NCI-H524 (cell line): ENCODE results near the gene ASTN2.

Experiments used
- DNase-seq, 2 experiments: peaks; one replicate each; lab custom pipeline; 2025; lab: John Stamatoyannopoulos, UW

The ASTN2 gene

GRCh38 chr9:117303643-117304230, 111.1 kb downstream of the ASTN2 start:
- DNase-seq, result peak in 1 of 2 experiments; percentile 19

DNA sequence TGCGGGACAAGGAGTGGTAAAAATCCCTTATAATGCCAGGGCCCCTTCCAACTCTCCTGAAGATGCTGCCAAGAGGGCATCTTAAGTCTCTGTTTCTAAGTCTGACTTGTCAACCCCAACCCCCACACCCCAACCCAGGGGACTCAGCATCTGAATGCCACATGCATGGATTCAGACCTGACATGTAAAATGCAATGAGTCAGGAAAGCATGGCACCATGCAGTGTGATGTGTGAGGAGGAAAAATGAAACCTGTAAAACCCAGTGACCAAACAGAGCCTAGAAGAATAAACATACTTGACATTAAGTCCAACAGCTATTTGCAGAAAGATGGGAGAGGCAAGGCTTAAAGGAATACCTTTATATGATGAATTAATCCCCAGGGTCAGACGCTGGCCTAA, 112.4 kb downstream of the ASTN2 start:
- no peak for DNase-seq

DNA sequence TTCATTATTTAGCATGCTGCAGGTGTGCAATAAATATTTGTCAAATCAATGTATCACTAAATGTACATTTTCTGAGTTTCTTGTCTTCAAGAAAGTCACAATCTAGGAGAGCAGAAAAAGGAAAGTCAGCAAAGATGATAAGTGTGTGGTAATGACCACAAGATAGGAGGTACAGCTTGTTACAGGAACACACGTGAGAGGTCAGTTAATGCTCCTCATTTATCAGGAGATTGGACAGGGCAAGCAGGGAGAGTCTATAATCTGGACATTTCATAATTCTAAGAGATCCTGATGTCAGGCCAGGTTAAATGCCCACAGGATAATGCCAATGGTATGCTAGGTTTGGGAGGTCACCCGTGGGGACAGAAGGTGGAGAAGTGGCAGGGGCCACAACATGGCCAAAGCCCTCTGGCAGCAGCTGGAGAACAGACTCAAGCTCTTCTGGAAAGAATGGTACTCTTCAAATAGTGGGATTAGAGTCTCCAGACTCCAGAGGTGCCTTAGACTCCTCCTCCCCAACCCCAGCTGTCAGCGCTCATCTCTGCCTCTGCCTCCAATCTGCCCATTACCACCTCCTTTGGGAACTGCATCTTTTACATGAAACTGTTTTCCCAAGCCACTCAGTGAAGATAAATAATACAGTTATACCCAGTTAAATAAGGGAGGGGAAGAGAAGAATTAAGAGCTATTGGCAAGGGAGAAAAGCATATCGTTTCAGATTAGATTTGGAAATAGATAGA, 114.3 kb downstream of the ASTN2 start:
- DNase-seq, result peak; percentile 54 to 78

DNA sequence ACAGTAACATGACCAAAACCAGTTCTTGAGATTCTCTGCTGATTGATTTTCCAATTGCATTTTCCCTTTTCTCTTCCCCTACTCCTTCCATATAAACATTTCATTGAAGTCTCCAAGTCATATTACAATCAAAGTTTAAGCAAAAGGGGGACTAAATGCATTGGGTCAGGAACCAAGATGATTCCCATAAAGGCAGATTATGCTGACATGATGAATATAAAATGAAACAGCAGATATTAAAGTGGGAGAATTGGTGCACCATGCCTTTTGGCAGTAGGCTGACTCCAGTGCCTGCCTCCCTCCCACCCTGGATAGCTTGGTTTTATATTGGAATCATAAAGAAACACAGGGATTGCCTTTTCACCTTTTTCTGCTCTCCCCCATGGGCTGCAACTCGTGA, 118.4 kb downstream of the ASTN2 start:
- no peak for DNase-seq

GRCh38 chr9:117293206-117294114, 121.4 kb downstream of the ASTN2 start:
- peak in 1 of 2 experiments; percentile 8 for DNase-seq

DNA sequence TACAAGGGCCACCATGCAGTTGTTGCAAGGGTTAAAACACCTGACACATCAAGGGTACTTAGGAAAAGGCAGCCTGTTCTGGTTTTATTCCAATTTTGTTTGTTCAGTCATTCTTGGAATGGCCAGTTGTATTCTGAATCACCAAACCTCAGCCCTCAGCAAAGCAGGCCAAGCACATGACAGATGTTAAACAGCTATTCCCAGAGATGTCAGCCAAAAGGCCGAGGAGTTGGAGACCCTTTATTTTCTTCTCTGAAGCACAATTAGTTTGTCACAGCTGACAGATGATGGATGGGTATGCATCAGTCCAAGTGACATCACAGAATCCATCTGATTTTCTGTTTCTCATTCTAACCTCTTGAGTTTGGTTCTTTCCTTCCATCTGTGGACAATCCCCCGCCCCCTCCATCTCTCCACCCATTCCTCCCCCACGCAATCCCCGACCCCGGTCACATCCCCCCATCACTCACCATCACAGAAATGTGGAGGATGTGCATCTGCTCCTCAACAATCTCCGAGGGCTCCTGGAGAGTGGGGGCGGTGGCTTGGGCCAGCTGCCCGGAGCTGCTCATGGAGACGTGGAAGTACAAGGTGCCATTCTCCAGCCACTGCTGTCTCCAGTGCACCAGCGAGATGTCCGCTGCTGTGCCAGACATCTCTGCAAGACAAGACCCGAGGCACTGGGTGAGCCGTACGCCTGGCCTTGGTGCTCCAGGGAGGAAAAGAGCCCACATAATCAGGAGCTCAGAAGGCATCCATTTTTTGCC, 123.8 kb downstream of the ASTN2 start:
- no peak for DNase-seq

GRCh38 chr9:117290306-117290840, 124.5 kb downstream of the ASTN2 start:
- no peak for DNase-seq

DNA sequence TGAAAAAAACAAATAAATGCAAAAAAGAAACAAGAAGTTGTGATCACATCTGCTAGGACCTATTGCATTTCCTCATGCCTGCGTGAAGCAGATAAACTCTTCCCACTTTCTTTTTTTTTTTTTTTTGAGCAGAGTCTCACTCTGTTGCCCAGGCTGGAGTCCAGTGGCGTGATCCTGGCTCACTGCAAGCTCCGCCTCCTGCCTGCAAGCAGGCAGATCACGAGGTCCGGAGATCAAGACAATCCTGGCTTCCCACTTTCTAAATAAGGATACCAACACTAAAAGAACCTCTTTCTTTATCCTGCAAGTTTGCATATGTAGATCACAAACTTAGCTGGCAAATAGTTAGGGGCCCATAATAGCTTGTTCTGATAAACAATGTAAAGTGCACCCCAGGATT, 128.6 kb downstream of the ASTN2 start:
- DNase-seq, result no peak

DNA sequence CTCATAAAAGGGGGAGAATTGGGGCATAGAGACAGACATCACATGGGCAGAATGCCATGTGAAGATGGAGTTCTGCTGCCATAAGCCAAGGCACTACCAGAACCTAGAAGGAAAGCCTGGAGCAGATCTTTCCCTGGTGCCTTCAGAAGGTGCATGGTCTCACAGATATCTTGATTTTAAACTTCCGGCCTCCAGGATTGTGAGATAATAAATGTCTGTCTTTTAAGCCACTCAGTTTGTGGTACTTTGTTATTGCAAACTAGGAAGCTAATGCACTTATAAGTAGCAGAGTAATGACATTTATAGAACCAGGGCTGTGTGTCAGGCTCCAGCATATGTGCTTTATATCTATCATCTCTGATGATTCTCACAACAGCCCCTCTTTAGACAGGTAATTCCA, 130.4 kb downstream of the ASTN2 start:
- DNase-seq, result no peak

DNA sequence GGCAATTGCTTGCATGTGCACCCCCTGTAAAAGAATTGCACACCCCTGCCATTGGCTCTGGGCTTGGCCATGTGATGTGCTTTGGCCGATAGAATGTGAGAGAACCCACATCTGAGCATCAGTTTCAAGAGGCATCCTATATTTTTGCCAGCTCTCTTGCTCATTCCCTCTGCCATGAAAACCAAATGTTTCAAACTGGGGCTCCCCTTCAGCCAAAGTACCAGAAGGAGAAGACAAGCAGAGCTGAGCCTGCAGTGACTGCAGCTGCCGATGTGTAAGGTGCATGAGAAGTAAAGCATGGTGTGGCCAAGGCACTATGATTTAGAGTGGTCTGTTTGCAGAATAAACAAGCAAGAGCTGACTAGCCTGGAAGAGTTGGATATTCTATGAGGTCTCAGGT, 132.3 kb downstream of the ASTN2 start:
- no peak for DNase-seq

DNA sequence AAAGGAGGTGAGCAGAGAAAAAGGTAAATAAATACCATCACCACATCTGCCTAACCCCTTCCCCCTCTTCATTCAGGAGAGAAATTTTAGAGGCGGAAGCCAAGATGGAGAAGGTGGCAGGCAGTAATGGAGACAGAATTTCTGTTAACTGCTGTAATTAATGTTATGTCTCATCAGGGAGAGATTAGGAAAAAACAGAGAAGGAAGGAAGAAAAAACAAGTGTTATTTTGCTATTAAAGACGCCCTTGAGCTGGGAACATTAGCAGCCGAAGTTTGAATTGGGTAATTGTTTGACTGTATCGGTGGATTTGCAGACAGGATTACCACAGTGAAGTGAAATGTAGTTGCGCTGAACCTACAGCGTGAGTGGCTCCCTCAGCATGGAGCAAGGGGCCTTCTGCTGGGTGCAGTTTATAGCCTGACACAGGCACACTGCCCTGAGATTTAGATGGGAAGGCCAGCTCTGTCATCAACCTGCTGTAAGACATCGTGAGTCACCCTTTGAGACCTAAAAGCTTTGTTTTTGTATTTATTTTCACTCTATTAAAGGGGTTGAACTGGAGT, 136.3 kb downstream of the ASTN2 start:
- DNase-seq, result peak; percentile 30 to 68

GRCh38 chr9:117278020-117278419, 136.8 kb downstream of the ASTN2 start:
- DNase-seq, result peak; percentile 60 to 87

GRCh38 chr9:117276444-117276843, 138.4 kb downstream of the ASTN2 start:
- DNase-seq, result no peak

DNA sequence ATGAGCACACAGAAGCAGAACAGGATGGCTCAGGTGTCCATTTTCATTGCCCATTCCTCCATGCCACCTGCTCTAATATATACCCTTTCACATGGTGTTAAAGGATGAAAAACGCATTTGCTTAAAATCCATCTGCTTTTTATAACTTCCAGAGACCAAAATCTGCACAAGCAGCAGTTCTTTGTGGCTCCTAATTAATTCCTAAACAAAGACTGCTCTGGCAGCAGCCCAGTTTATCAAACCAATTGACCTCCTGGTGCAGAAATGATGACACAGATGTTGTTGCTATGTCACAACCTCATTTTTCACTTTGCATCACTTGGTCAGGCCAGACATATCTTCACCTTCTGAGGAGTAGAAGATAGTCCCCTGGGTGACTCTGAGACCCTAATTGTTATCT, 141.2 kb downstream of the ASTN2 start:
- peak in 1 of 2 experiments; percentile 27 for DNase-seq

DNA sequence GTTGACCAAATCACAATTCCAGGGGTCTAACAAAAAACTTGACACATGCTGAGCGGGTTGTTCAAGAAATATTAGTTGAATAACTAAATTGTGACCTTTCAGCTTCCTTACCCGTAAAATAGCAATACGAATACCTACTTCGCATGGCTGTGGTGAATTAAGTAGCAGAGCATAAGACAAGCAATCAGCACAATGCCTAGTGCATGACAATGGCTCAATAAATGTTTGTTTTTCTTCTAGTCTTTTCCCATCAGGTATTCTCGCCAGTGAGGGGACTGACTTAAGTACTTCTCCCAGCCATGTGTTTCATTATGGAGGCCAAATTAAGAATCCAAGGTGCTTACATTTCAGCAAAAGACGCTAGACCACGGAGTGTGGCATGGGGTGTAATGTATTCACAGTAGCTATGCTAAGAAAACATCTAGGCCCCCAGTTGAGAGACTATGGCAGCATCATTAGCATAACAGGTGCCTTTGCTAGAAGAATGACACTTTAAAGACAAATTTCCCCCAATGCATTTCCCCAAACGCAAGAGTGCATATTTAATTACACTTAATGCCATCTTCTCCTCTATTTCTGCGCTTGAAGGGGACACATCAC, 145.9 kb downstream of the ASTN2 start:
- no peak for DNase-seq

DNA sequence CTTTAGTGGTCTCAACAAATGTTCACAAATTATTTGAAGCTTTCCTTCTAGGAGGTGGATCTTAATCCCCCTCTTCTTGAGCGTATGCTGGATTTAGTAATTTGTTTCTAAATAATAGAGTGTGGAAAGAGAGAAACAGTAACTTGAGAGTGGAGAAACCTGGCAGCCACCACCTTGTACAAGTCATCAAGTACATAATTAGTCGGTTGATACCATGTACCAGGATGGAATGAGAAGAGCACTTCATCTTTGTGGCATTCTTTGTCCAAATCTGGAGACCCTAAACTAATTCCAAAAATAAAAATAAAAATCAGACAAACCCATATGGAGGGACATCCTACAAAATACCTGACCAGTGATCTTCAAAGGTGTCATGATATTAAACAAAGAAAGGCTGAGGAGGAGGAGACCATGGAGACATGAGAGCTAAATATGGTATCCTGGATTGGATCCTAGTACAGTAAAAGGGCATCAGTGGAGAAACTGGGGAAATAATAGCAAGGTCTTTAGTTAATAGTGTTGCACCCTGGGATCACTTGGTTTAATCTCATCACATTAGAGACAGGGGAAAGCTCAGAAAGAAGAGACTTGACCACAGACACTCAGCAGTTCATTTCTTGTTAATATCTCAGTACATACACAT, 147.9 kb downstream of the ASTN2 start:
- peak; percentile 71 to 89 for DNase-seq

DNA sequence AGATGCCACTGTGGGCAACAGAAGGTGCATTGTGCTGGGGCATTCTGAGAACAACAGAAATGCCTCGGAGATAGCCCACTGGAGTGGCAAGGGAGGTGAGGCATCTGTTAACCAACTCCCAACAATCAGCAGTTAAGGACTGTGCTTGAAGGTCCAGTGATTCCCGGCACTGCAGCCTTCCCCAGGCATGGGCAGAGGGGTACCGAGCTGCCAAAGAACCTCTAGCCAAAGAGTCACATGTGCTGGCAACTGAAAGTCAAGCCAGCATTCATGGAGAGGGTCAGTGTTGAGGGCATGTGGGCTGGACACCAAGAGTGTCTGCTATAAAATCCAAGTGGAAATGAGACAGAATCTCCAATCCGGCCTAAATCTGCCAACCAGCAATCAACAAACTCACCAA, 149.6 kb downstream of the ASTN2 start:
- DNase-seq, result peak; percentile 41 to 56

DNA sequence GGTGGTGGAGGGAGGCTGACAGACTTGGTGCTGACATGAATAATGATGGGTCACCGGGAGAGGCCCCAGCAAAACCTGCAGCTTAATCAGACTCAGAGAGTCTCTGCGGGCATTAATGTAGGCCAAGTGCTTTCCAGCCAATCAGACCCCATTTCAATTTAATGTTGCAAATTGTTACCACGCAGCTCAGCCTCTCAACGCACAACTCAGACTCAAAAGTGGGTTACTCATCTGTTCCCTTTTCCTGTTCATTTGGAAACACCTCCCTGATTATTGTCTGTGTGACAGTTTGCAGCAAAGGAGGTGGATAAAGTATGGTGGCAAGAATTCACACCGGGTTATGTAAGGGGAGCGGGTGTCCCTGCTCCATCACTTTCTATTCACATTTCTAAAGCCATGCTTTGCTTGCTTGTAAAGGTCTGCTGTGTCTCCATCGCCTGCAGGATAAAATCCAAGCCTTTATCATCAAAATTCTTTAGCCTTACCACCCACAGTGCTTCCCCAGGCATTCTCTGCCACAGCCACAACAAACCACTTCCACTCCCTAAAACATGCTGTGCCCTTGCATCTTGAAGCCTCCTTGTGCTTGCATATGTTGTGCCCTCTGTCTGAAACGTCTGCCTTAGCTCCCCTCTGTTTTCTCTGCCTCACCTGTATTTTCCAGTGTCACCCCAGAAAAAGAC, 156.5 kb downstream of the ASTN2 start:
- DNase-seq, result peak in 1 of 2 experiments; percentile 58

- no peak for DNase-seq
Observed at GRCh38 chr9:117253261-117253660, 161.6 kb downstream of the ASTN2 start.
